ENCODE results near the gene FAM171A2.

DNA sequence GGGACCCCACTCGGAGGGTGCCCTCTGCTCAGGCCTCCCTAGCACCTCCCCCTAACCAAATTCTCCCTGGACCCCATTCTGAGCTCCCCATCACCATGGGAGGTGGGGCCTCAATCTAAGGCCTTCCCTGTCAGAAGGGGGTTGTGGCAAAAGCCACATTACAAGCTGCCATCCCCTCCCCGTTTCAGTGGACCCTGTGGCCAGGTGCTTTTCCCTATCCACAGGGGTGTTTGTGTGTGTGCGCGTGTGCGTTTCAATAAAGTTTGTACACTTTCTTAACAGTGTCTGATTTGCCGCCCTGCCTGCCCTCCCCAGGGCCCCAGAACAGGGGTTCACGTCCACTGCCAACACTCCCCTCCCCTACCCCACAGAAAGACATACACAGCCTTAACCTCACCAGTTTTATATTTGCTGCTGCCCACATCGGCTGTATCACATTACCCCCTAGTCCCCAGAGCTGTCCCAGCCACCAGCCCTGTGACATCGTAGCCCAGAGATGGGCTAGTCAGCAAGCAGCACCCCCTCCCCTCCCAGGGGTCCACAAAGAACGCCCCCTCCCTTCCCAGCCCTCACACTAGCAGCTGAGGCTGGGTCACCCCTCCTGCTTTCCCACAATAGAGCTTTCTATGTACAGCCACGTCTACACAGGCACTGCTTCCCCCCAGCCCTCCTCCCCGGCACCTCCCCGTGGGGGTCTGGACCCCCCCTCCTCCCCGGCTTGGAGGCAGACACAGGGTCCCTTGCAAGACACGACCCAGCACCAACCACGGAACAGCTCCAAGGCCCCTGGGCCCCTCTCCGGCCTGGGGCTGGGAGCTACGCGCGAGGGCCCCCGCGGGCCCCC is 10.6 kb downstream of the FAM171A2 start:
- TF ChIP-seq, protein P1, sequence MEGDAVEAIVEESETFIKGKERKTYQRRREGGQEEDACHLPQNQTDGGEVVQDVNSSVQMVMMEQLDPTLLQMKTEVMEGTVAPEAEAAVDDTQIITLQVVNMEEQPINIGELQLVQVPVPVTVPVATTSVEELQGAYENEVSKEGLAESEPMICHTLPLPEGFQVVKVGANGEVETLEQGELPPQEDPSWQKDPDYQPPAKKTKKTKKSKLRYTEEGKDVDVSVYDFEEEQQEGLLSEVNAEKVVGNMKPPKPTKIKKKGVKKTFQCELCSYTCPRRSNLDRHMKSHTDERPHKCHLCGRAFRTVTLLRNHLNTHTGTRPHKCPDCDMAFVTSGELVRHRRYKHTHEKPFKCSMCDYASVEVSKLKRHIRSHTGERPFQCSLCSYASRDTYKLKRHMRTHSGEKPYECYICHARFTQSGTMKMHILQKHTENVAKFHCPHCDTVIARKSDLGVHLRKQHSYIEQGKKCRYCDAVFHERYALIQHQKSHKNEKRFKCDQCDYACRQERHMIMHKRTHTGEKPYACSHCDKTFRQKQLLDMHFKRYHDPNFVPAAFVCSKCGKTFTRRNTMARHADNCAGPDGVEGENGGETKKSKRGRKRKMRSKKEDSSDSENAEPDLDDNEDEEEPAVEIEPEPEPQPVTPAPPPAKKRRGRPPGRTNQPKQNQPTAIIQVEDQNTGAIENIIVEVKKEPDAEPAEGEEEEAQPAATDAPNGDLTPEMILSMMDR (IDR thresholded peaks at IDR 0.05) = no peak
- TF ChIP-seq ZFX (IDR thresholded peaks at IDR 0.05; ENCODE audit: borderline replicate concordance) = no peak
